GM12878 (cell line): ENCODE results near the gene BMF. TPM values are rescaled to one million over a fixed set of nuclear protein-coding genes. Genes with fewer than 3 reads are reported as not detected.

Experiments used
- ATAC-seq: fragments of 200-7000 bp; cut with Tn5 transposase; 3 replicates; pipeline ENCODE4 v1.9.1; 2020; ENCODE audit warnings: mild to moderate bottlenecking, moderate library complexity
- BruUV-seq: library from RNA; stranded (reverse); fragments of 400-500 nt; replicated peaks from 2 replicates; lab custom pipeline; 2021; lab: Mats Ljungman, UMichigan
- CTCF ChIA-PET: fragments of 300-600 bp; sonication (Branson Sonifier 250); formaldehyde crosslinking; extraction: SDS; loops from one replicate; lab custom pipeline; 2021; ENCODE audit warnings: inconsistent platforms; lab: Yijun Ruan, JAX
- POLR2A ChIA-PET: fragments of 350-600 bp; formaldehyde crosslinking; extraction: SDS; loops from one replicate; lab custom pipeline; 2021; ENCODE audit warnings: inconsistent platforms; lab: Charles Lee
- RAD21 ChIA-PET: fragments of 300-600 bp; sonication (Branson Sonifier 250); formaldehyde crosslinking; loops from one replicate; lab custom pipeline; 2023; ENCODE audit warnings: antibody characterized with exemption; ENCODE audit not compliant: unreplicated experiment; lab: Charles Lee
- SMC1A ChIA-PET: fragments of 300-600 bp; sonication (Branson Sonifier 250); formaldehyde crosslinking; loops from one replicate; lab custom pipeline; 2023; ENCODE audit not compliant: unreplicated experiment, uncharacterized antibody; lab: Charles Lee
- DNase-seq: peaks from one replicate; pipeline ENCODE4 v3.0.0-alpha.2; 2011; ENCODE audit warnings: low read depth, low spot score
- FAIRE-seq: peaks from 3 replicates; lab custom pipeline; 2011; peaks lifted over from hg19 to GRCh38; lab: Jason Lieb, UNC
- H2AFZ ChIP-seq: 2 replicates; pipeline ENCODE4 v1.6.0; 2011; ENCODE audit warnings: low read depth, low read length, control low read depth; ENCODE audit not compliant: control insufficient read depth
- H3K27ac ChIP-seq: 2 replicates; pipeline ENCODE4 v1.5.1; 2011; ENCODE audit warnings: control low read depth; ENCODE audit not compliant: control insufficient read depth, insufficient read depth
- H3K27me3 ChIP-seq, 2 experiments: replicated peaks in 1 of 2; 2 replicates each; pipeline versions ENCODE4 v1.6.0 to v1.6.1; 2011; ENCODE audit warnings: low read length in 1 of 2; ENCODE audit not compliant: control insufficient read depth in 2 of 2, insufficient read depth in 2 of 2
- H3K36me3 ChIP-seq, 2 experiments: 2 replicates each; pipeline ENCODE4 v1.5.1; 2011; ENCODE audit warnings: low read length in 1 of 2; ENCODE audit not compliant: control insufficient read depth in 2 of 2, insufficient read depth in 2 of 2
- H3K4me1 ChIP-seq: 2 replicates; pipeline ENCODE4 v1.6.1; 2011; ENCODE audit warnings: mild to moderate bottlenecking, low read length, moderate library complexity, mixed read lengths; ENCODE audit not compliant: control insufficient read depth, insufficient read depth
- H3K4me2 ChIP-seq: 2 replicates; pipeline ENCODE4 v1.6.0; 2011; ENCODE audit warnings: control low read depth; ENCODE audit not compliant: control insufficient read depth, insufficient read depth
- H3K4me3 ChIP-seq: fragments of 200-600 bp; sonication (generic); 2 replicates; pipeline ENCODE4 v1.5.1; 2016
- H3K79me2 ChIP-seq: 2 replicates; pipeline ENCODE4 v1.6.0; 2011; ENCODE audit warnings: low read length; ENCODE audit not compliant: control insufficient read depth, insufficient read depth
- H3K9ac ChIP-seq: 2 replicates; pipeline ENCODE4 v1.8.0; 2011; ENCODE audit warnings: low read length, control low read depth, mixed read lengths; ENCODE audit not compliant: control insufficient read depth, insufficient read depth
- H3K9me3 ChIP-seq: replicated peaks from 3 replicates; pipeline ENCODE4 v1.5.1; 2011; ENCODE audit warnings: mild to moderate bottlenecking, low read length; ENCODE audit not compliant: control insufficient read depth, insufficient read depth
- H4K20me1 ChIP-seq: 2 replicates; pipeline ENCODE4 v1.6.0; 2011; ENCODE audit not compliant: control insufficient read depth, insufficient read depth
- CEBPB ChIP-seq, 2 experiments: fragments of 150-350 bp in 1 of 2; IDR thresholded peaks; 2 replicates each; pipeline ENCODE4 v1.6.1; 2012 to 2014; ENCODE audit warnings: low read depth in 2 of 2, low read length in 2 of 2, borderline replicate concordance in 1 of 2, inconsistent platforms in 1 of 2
- CHD2 ChIP-seq: IDR thresholded peaks from 2 replicates; pipeline ENCODE4 v1.6.1; 2011; ENCODE audit warnings: low read depth, low read length, improper control_type of control experiment, borderline replicate concordance
- HCFC1 ChIP-seq: fragments of 150-350 bp; IDR thresholded peaks from 2 replicates; pipeline ENCODE4 v1.6.1; 2014; ENCODE audit warnings: low read length
- MEF2B ChIP-seq: fragments of 450-650 bp; IDR thresholded peaks from 2 replicates; pipeline ENCODE4 v1.6.1; 2018; ENCODE audit warnings: mild to moderate bottlenecking, moderate library complexity; ENCODE audit not compliant: partially characterized antibody, poor library complexity, severe bottlenecking
- NR2C1 ChIP-seq: fragments of 450-650 bp; IDR thresholded peaks from 2 replicates; pipeline ENCODE4 v1.6.1; 2017; ENCODE audit warnings: antibody characterized with exemption, mild to moderate bottlenecking, moderate library complexity
- PAX5 ChIP-seq: IDR thresholded peaks from 2 replicates; pipeline ENCODE4 v1.6.1; 2011; ENCODE audit warnings: low read depth, low read length, borderline replicate concordance
- RAD21 ChIP-seq: IDR thresholded peaks from 2 replicates; pipeline ENCODE4 v1.6.1; 2011; ENCODE audit warnings: mild to moderate bottlenecking, low read depth, low read length, moderate library complexity; ENCODE audit not compliant: insufficient read depth
- SMC3 ChIP-seq: IDR thresholded peaks from 2 replicates; pipeline ENCODE4 v1.6.1; 2011; ENCODE audit warnings: low read length, improper control_type of control experiment, borderline replicate concordance
- SRF ChIP-seq, 2 experiments: IDR thresholded peaks; 2 replicates each; pipeline ENCODE4 v1.6.1; 2011; ENCODE audit warnings: low read depth in 2 of 2, low read length in 2 of 2, mild to moderate bottlenecking in 1 of 2, moderate library complexity in 1 of 2
- STAT1 ChIP-seq: fragments of 450-650 bp; conservative IDR thresholded peaks from 2 replicates; pipeline ENCODE4 v1.6.1; 2014; ENCODE audit warnings: antibody characterized with exemption, mild to moderate bottlenecking
- SUPT20H ChIP-seq: IDR thresholded peaks from 2 replicates; pipeline ENCODE4 v1.6.1; 2011; ENCODE audit warnings: low read depth, mild to moderate bottlenecking, low read length, moderate library complexity, borderline replicate concordance; ENCODE audit not compliant: control insufficient read depth
- YBX1 ChIP-seq: fragments of 450-650 bp; IDR thresholded peaks from 2 replicates; pipeline ENCODE4 v1.6.1; 2016; ENCODE audit warnings: antibody characterized with exemption
- ZNF207 ChIP-seq: fragments of 450-650 bp; IDR thresholded peaks from 2 replicates; pipeline ENCODE4 v1.6.1; 2014; ENCODE audit warnings: antibody characterized with exemption, mild to moderate bottlenecking, borderline replicate concordance
- ZNF217 ChIP-seq: fragments of 450-650 bp; IDR thresholded peaks from 2 replicates; pipeline ENCODE4 v1.6.1; 2017; ENCODE audit warnings: antibody characterized with exemption, mild to moderate bottlenecking
- ZNF274 ChIP-seq: IDR thresholded peaks from one replicate; pipeline ENCODE4 v1.8.0; 2011; ENCODE audit not compliant: insufficient read length, insufficient read depth
- WGBS: methylation state at CpG from one replicate; pipeline ENCODE4 v1.1.6; 2016; ENCODE audit warnings: low lambda C conversion rate; ENCODE audit not compliant: insufficient replicate concordance, insufficient coverage; ENCODE audit errors: missing lambda C conversion rate; 5-methylcytosine and 5-hydroxymethylcytosine counted together
- in situ Hi-C: fragments of 300-500 bp; cut with MboI; formaldehyde crosslinking; loops from 9 replicates; pipeline ENCODE4 v1.14.3; 2018; ENCODE audit warnings: mixed read lengths
- intact Hi-C: fragments of 100-400 bp; cut with micrococcal nuclease; formaldehyde crosslinking; loops from one replicate; pipeline ENCODE4 v1.14.2; 2022; ENCODE audit not compliant: unreplicated experiment
- polyA plus RNA-seq, 11 experiments: library from polyadenylated mRNA; depleted of rRNA in 4 of 11; unstranded in 6 of 11; stranded (reverse) in 5 of 11; fragments of >200 nt; fragmentation: Nextera tagmentation in 4 of 11; fragmentation: Illumina TruSeq in 1 of 11; extraction: Ambion mirVana in 4 of 11; extraction: Trizol in 1 of 11; gene quantifications; 1 replicate in 1 of 11; 2 replicates in 10 of 11; pipeline versions ENCODE4 v1.2.1 to v1.2.3, GENCODE V29; 2011 to 2016; ENCODE audit warnings: inconsistent platforms in 2 of 11, missing spikeins in 2 of 11, low read depth in 1 of 11
- total RNA-seq, 4 experiments: library from RNA; depleted of rRNA in 3 of 4; stranded (reverse); fragments of >200 nt in 3 of 4; fragmentation: Illumina TruSeq in 1 of 4; extraction: Trizol in 1 of 4; gene quantifications; 2 replicates each; pipeline versions ENCODE4 v1.2.1 to v1.2.3, GENCODE V29; 2013 to 2021
- TF ChIP-seq, protein P1 (sequence below): fragments of 450-650 bp; formaldehyde crosslinking; IDR thresholded peaks from 2 replicates; pipeline ENCODE4 v1.4.0; 2022; ENCODE audit warnings: mild to moderate bottlenecking, moderate library complexity
- TF ChIP-seq, protein P2 (sequence below): IDR thresholded peaks from 2 replicates; pipeline ENCODE4 v1.6.1; 2012; ENCODE audit warnings: low read depth, low read length, improper control_type of control experiment
- TF ChIP-seq, protein P3 (sequence below): fragments of 450-650 bp; IDR thresholded peaks from 2 replicates; pipeline ENCODE4 v1.6.1; 2018; ENCODE audit warnings: mild to moderate bottlenecking, low read depth, moderate library complexity; ENCODE audit not compliant: partially characterized antibody

BMF gene
- total and polyA plus RNA-seq, 10 of the 15 experiments (the other 5 are each of a cell fraction or from before 2014, with no cell fraction given), result 0.82 to 34.9 (median 16.9) TPM

DNA sequence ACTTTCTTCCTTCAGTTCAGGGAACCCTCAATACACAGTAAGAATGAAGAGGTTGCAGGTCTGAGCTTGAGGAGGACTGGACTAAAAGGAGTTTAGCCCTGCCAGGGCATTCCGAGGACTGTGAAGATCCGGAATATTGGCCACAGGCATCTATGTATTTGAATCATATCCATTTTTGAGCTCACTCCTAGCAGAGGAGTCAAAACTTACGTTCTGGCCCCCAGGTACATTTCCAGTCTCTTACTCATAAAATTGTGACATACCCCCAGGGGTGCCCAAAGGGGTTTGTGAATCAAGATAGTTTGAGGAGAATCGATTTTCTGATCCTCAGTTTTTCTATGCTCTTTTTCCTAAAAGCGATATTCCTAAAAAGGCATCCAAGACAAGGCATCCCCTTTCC is 42.1 kb downstream of the BMF start:
- TF ChIP-seq STAT1 (no peak), SRF (IDR thresholded peaks at IDR 0.05; ENCODE audit: low read depth in 2 of 2, low read length in 2 of 2) (no peak), ZNF217 (no peak), CHD2 (no peak), YBX1 (no peak), MEF2B (no peak), ZNF207 (no peak), CEBPB (IDR thresholded peaks at IDR 0.05; ENCODE audit: borderline replicate concordance in 1 of 2, low read depth in 2 of 2, low read length in 2 of 2) (no peak), NR2C1 (no peak), HCFC1 (no peak), ZNF274 (no peak), RAD21 (no peak), PAX5 (no peak), SUPT20H (no peak), SMC3 (no peak)
- TF ChIP-seq, protein P1, sequence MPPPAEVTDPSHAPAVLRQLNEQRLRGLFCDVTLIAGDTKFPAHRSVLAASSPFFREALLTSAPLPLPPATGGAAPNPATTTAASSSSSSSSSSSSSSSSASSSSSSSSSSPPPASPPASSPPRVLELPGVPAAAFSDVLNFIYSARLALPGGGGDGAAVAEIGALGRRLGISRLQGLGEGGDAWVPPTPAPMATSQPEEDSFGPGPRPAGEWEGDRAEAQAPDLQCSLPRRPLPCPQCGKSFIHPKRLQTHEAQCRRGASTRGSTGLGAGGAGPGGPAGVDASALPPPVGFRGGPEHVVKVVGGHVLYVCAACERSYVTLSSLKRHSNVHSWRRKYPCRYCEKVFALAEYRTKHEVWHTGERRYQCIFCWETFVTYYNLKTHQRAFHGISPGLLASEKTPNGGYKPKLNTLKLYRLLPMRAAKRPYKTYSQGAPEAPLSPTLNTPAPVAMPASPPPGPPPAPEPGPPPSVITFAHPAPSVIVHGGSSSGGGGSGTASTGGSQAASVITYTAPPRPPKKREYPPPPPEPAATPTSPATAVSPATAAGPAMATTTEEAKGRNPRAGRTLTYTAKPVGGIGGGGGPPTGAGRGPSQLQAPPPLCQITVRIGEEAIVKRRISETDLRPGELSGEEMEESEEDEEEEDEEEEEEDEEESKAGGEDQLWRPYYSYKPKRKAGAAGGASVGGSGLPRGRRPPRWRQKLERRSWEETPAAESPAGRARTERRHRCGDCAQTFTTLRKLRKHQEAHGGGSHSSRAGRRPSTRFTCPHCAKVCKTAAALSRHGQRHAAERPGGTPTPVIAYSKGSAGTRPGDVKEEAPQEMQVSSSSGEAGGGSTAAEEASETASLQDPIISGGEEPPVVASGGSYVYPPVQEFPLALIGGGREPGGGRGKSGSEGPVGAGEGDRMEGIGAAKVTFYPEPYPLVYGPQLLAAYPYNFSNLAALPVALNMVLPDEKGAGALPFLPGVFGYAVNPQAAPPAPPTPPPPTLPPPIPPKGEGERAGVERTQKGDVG (CRISPR knock-in tag), result no peak
- TF ChIP-seq, protein P2, sequence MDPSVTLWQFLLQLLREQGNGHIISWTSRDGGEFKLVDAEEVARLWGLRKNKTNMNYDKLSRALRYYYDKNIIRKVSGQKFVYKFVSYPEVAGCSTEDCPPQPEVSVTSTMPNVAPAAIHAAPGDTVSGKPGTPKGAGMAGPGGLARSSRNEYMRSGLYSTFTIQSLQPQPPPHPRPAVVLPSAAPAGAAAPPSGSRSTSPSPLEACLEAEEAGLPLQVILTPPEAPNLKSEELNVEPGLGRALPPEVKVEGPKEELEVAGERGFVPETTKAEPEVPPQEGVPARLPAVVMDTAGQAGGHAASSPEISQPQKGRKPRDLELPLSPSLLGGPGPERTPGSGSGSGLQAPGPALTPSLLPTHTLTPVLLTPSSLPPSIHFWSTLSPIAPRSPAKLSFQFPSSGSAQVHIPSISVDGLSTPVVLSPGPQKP, result no peak
- TF ChIP-seq, protein P3, sequence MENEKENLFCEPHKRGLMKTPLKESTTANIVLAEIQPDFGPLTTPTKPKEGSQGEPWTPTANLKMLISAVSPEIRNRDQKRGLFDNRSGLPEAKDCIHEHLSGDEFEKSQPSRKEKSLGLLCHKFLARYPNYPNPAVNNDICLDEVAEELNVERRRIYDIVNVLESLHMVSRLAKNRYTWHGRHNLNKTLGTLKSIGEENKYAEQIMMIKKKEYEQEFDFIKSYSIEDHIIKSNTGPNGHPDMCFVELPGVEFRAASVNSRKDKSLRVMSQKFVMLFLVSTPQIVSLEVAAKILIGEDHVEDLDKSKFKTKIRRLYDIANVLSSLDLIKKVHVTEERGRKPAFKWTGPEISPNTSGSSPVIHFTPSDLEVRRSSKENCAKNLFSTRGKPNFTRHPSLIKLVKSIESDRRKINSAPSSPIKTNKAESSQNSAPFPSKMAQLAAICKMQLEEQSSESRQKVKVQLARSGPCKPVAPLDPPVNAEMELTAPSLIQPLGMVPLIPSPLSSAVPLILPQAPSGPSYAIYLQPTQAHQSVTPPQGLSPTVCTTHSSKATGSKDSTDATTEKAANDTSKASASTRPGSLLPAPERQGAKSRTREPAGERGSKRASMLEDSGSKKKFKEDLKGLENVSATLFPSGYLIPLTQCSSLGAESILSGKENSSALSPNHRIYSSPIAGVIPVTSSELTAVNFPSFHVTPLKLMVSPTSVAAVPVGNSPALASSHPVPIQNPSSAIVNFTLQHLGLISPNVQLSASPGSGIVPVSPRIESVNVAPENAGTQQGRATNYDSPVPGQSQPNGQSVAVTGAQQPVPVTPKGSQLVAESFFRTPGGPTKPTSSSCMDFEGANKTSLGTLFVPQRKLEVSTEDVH, result no peak
- WGBS, result 97% methylated on average over 5 of the region's 5 CpGs
- ChIA-PET RAD21 (interaction anchor here (1.1 to 21.0 kb wide), 4 partner anchors 12 to 85 kb away, joined by 3 to 509 read pairs (median 80); partner anchors contain the start of gene BMF), CTCF (interaction anchor here (0.6 to 23.9 kb wide), 8 partner anchors 13 to 1446 kb away, joined by 3 to 578 read pairs (median 6); partner anchors contain the start of gene BMF), POLR2A (interaction anchor here (0.6 to 12.9 kb wide), 6 partner anchors 17 to 41 kb away, joined by 3 to 208 read pairs (median 4); no protein-coding TSS in a partner anchor), SMC1A (interaction anchor here (1.2 to 43.9 kb wide), 6 partner anchors 13 to 38 kb away, joined by 4 to 981 read pairs (median 10); partner anchors contain the start of gene BMF)
- Histone ChIP-seq H3K36me3 (no peaks in the 10 kb centered on the region), H3K27ac (no peak overlapping the region; the same call in 1 of the 2 replicates), H2AFZ (no peak overlapping the region), H3K4me3 (no peak overlapping the region), H3K4me1 (peaks cover 65% of the 10 kb centered on the region), H3K27me3 (no peaks in the 10 kb centered on the region), H4K20me1 (no peaks in the 10 kb centered on the region), H3K9ac (no peak overlapping the region), H3K4me2 (no peak overlapping the region), H3K9me3 (no peaks in the 10 kb centered on the region), H3K79me2 (no peaks in the 10 kb centered on the region)
- ATAC-seq, result no peak
- no TSS peak for BruUV-seq
- intact Hi-C loops (no loop called here), in situ Hi-C loops (no loop called here)
- FAIRE-seq, result no peak
- DNase-seq, result no peak
